PFSK-1 (cell line): ENCODE data around the gene GRHPR.

ENCODE experiments used
- POLR2AphosphoS5 ChIP-seq: IDR thresholded peaks from 2 replicates; pipeline ENCODE4 v1.6.1; 2012; ENCODE audit warnings: low read depth, mild to moderate bottlenecking, control low read depth, low read length, moderate library complexity
- SIN3A ChIP-seq: IDR thresholded peaks from 2 replicates; pipeline ENCODE4 v1.6.1; 2012; ENCODE audit warnings: mild to moderate bottlenecking, low read length, moderate library complexity, borderline replicate concordance; ENCODE audit not compliant: insufficient read depth
- TAF1 ChIP-seq: IDR thresholded peaks from 2 replicates; pipeline ENCODE4 v1.6.1; 2012; ENCODE audit warnings: low read length, control low read depth, borderline replicate concordance; ENCODE audit not compliant: insufficient read depth
- TF ChIP-seq, protein P1 (sequence below), 2 experiments: IDR thresholded peaks; 2 replicates each; pipeline versions ENCODE4 v1.6.1 to v1.8.0; 2011 to 2012; ENCODE audit warnings: low read depth in 2 of 2, low read length in 2 of 2, control low read depth in 1 of 2, inconsistent platforms in 1 of 2, mild to moderate bottlenecking in 1 of 2, moderate library complexity in 1 of 2; ENCODE audit not compliant: insufficient read depth in 1 of 2

DNA sequence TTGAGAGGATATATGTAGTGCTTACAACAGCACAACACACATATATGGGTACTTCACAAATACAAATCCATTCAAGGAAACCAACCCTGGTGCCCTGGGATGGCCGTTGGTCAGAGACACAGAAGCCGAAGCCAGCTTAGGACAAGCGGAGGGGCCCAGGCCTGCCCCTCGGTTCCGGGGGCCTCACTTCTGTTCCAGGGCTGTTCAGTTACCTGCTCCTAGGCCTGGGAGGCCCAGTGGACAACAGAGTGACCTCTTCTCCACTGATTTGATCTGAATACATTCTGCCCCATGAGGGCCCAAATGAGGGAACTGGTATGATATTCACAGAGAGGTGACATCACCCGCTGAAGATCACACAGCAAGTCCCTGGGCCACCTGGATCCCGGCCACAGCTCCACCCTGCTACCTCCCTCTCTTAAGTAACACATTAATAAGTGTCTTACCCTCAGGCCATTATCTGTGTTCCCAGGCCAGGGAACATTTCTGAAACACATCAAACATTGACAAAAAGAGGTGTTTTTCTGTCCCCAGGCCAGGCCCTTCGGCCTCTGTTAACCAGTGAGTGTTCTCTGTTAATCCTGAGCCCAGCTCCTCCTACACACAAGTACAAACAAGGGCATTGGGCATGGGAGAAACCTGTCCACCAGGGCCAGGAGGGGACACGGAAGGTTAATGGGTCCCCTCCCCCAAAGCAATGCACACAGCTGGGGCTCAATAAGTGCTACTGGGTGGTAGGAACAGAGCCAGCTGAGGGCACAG lies 4.5 kb upstream of the GRHPR start:
- TF ChIP-seq POLR2AphosphoS5 (no peak), TAF1 (no peak), SIN3A (no peak)
- TF ChIP-seq, protein P1, sequence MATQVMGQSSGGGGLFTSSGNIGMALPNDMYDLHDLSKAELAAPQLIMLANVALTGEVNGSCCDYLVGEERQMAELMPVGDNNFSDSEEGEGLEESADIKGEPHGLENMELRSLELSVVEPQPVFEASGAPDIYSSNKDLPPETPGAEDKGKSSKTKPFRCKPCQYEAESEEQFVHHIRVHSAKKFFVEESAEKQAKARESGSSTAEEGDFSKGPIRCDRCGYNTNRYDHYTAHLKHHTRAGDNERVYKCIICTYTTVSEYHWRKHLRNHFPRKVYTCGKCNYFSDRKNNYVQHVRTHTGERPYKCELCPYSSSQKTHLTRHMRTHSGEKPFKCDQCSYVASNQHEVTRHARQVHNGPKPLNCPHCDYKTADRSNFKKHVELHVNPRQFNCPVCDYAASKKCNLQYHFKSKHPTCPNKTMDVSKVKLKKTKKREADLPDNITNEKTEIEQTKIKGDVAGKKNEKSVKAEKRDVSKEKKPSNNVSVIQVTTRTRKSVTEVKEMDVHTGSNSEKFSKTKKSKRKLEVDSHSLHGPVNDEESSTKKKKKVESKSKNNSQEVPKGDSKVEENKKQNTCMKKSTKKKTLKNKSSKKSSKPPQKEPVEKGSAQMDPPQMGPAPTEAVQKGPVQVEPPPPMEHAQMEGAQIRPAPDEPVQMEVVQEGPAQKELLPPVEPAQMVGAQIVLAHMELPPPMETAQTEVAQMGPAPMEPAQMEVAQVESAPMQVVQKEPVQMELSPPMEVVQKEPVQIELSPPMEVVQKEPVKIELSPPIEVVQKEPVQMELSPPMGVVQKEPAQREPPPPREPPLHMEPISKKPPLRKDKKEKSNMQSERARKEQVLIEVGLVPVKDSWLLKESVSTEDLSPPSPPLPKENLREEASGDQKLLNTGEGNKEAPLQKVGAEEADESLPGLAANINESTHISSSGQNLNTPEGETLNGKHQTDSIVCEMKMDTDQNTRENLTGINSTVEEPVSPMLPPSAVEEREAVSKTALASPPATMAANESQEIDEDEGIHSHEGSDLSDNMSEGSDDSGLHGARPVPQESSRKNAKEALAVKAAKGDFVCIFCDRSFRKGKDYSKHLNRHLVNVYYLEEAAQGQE (IDR thresholded peaks at IDR 0.05; ENCODE audit: insufficient read depth in 1 of 2, low read depth in 2 of 2, low read length in 2 of 2) = no peak
